AG04450 (cell line): ENCODE data around the gene ERG28. TPM values are rescaled to one million over a fixed set of nuclear protein-coding genes. Genes with fewer than 3 reads are reported as not detected.

ENCODE experiments used
- CTCF ChIA-PET: fragments of 300-600, 350-600 bp; formaldehyde crosslinking; extraction: SDS; loops from one replicate; lab custom pipeline; 2022; ENCODE audit warnings: antibody characterized with exemption, inconsistent platforms; lab: Charles Lee
- POLR2A ChIA-PET: fragments of 350-600 bp; formaldehyde crosslinking; extraction: SDS; loops from one replicate; lab custom pipeline; 2021; ENCODE audit warnings: antibody characterized with exemption, inconsistent platforms; lab: Yijun Ruan, JAX
- DNase-seq: peaks from one replicate; pipeline ENCODE4 v3.0.0-alpha.2; 2011; ENCODE audit warnings: low read depth, low spot score
- H3K27ac ChIP-seq: one replicate; pipeline ENCODE4 v1.5.1; 2012; ENCODE audit warnings: low read depth, low read length, control low read depth
- H3K27me3 ChIP-seq: one replicate; pipeline ENCODE4 v1.6.0; 2012; ENCODE audit warnings: low read length; ENCODE audit not compliant: control insufficient read depth, insufficient read depth
- H3K4me3 ChIP-seq: 2 replicates; pipeline ENCODE4 v1.5.1; 2011; ENCODE audit warnings: mild to moderate bottlenecking, low read depth, low read length, control low read depth
- H3K9me3 ChIP-seq: 2 replicates; pipeline ENCODE4 v1.5.1; 2012; ENCODE audit warnings: low read length; ENCODE audit not compliant: control insufficient read depth, insufficient read depth
- polyA plus RNA-seq: library from polyadenylated mRNA; depleted of rRNA; stranded (reverse); fragments of >200 nt; gene quantifications from 2 replicates; pipeline ENCODE4 v1.2.3, GENCODE V29; 2011
- TF ChIP-seq, protein P1 (sequence below): IDR thresholded peaks from 2 replicates; pipeline ENCODE4 v1.5.1; 2011; ENCODE audit warnings: low read depth, low read length, control low read depth, inconsistent platforms

The ERG28 gene
- polyA plus RNA-seq, 1 experiment: 24.7 TPM

DNA sequence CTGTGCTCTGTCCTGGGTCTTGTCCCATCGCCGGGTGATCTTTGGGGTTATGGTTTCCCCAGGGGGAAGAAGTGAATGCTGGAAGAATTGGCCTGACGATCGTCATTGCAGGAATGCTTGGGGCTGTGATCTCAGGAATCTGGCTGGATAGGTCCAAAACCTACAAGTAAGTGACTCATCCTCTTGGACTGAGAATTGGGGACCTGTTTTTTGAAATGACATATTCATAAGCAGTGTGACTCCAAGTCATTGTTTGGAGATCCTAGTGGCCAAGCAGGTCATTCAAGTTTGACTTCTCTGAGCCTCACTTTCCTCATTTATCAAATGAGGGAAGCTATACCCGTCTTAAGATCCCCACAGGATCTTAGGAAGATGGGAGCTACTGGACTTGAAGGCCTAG, 25.8 kb downstream of the ERG28 start:
- H3K27ac ChIP-seq: no peak overlapping the region
- DNase-seq: no peak
- ChIA-PET CTCF (interaction anchor here (1.0 to 1.2 kb wide), 2 partner anchors 20 to 57 kb away, joined by 3 to 7 read pairs; no protein-coding TSS in a partner anchor), POLR2A (no interaction called here)
- TF ChIP-seq, protein P1, sequence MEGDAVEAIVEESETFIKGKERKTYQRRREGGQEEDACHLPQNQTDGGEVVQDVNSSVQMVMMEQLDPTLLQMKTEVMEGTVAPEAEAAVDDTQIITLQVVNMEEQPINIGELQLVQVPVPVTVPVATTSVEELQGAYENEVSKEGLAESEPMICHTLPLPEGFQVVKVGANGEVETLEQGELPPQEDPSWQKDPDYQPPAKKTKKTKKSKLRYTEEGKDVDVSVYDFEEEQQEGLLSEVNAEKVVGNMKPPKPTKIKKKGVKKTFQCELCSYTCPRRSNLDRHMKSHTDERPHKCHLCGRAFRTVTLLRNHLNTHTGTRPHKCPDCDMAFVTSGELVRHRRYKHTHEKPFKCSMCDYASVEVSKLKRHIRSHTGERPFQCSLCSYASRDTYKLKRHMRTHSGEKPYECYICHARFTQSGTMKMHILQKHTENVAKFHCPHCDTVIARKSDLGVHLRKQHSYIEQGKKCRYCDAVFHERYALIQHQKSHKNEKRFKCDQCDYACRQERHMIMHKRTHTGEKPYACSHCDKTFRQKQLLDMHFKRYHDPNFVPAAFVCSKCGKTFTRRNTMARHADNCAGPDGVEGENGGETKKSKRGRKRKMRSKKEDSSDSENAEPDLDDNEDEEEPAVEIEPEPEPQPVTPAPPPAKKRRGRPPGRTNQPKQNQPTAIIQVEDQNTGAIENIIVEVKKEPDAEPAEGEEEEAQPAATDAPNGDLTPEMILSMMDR: no peak
- H3K27me3 ChIP-seq: peaks cover 19% of the 10 kb centered on the region
- no peak overlapping the region for H3K4me3 ChIP-seq
- no peaks in the 10 kb centered on the region for H3K9me3 ChIP-seq

DNA sequence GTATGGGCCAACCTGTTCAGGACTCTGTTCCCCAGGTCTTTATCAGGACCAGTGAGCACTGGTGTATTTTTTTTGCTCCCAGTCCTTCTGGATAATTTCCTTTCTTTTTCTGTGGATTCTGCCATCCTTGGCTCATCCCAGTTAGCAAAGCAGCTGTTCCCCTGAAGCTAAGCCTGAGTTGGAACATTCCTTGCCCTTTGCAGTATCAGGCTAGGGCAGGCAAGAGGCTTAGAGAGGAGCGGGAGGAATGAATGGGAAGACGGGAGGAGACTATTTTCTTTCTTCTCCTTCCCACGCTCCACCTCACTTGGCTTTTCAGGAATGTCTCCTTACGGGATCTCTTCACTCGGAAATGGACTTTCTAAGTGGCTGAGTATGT, 29.2 kb downstream of the ERG28 start:
- TF ChIP-seq, protein P1: no peak
- Histone ChIP-seq H3K27ac (no peak overlapping the region), H3K27me3 (peaks cover 20% of the 10 kb centered on the region), H3K9me3 (no peaks in the 10 kb centered on the region), H3K4me3 (no peak overlapping the region)
- POLR2A ChIA-PET: no interaction called here
- CTCF ChIA-PET: interaction anchor here (1.5 kb wide), 1 partner anchor 54 kb away, joined by 3 read pairs; no protein-coding TSS in a partner anchor
- no peak for DNase-seq

DNA sequence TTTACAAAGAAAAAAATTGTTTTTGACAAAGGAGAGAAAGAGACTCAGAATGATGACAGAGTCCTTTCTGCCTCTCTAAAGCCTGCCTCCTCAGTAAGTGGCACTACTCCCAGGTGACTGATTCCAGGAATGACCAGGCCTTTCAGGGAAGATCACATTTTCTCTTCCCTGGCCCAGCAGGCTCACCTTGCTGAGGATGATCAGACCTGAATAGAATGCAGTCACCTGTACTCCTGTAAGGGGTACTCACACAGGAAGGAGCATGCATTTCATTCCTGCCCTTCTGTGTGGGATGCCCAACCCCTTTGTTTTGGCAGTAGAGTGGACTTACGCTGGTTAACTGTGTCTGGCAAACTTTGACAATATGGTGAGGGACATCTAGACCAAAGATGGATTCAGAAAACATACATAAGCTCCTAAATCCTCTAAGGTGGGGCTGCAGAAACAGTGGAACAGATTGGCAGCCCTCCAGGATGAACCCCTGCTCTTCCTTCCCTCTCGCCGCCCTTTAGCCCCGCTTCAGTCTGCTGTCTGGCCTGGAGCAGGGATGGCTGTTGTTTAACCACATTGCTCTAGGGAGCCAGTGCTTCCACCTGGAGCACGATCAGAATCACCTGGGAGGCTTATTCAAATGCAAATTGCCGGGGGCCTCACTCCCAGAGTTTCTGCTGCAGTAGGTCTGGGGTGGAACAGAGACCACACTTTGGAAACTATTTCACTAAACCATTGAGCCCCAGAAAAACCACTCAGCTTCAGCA, 29.8 kb downstream of the ERG28 start:
- Histone ChIP-seq H3K27ac (no peak overlapping the region), H3K4me3 (no peak overlapping the region), H3K27me3 (peaks cover 20% of the 10 kb centered on the region), H3K9me3 (no peaks in the 10 kb centered on the region)
- CTCF ChIA-PET: no interaction called here
- no peak for DNase-seq
- TF ChIP-seq, protein P1: no peak
- POLR2A ChIA-PET: no interaction called here

DNA sequence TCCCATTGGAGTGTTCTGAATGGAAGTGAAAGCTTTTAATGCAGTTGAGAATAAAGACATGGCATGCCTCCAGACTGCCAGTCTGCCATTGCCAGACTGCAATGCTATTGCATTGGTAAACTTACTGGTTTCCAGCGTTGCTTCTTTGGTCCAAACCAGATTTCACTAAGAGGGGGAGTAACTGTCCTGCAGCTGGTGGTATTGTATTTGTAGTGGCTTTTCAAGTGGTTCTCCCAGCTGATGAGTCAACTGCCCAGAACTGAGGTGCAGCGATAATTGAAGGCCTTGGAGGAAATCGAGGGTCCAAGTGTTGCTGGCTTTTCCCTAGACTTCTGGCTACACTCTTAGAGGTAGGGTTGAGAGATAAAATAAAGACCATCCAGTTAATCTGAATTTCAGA, 31.9 kb downstream of the ERG28 start:
- Histone ChIP-seq H3K4me3 (no peak overlapping the region), H3K9me3 (no peaks in the 10 kb centered on the region), H3K27me3 (peaks cover 20% of the 10 kb centered on the region), H3K27ac (no peak overlapping the region)
- TF ChIP-seq, protein P1: no peak
- ChIA-PET CTCF (interaction anchor here (1.5 kb wide), 1 partner anchor 51 kb away, joined by 5 read pairs; no protein-coding TSS in a partner anchor), POLR2A (no interaction called here)
- DNase-seq: no peak

DNA sequence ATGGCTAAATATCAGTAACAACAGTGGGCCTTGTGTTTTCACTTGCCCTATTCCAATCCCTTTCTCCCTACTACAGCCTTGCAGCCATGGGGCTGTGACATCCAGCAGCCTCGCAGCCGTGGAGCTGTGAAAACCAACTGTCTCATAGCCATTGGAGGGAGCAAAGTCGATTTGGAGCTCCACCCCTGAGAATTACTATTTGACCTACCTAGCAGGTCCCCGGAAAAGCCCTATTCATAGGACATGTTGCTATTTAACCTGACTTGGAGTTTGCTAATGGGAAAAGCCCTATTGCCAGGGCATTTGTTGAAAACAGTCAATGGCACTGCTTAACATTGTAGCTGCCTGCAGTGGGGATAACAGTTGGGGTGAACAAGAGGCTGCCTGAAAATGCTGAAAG, 33.3 kb downstream of the ERG28 start:
- ChIA-PET CTCF (interaction anchor here (1.5 kb wide), 1 partner anchor 50 kb away, joined by 5 read pairs; no protein-coding TSS in a partner anchor), POLR2A (no interaction called here)
- TF ChIP-seq, protein P1: no peak
- no peak overlapping the region for H3K4me3 ChIP-seq
- H3K27ac ChIP-seq: no peak overlapping the region
- H3K9me3 ChIP-seq: no peaks in the 10 kb centered on the region
- H3K27me3 ChIP-seq: peaks cover 20% of the 10 kb centered on the region
- DNase-seq: no peak
